HT-29 (cell line): ENCODE results near the gene THAP2. TPM values are rescaled to one million over a fixed set of nuclear protein-coding genes. Genes with fewer than 3 reads are reported as not detected.

Experiments used
- DNase-seq: peaks from one replicate; pipeline ENCODE4 v3.0.0-alpha.2; 2015; ENCODE audit warnings: low spot score
- total RNA-seq: library from RNA; depleted of rRNA; stranded (reverse); fragments of >200 nt; shearing (Covaris generic); gene quantifications from 2 replicates; pipeline ENCODE4 v1.2.3, GENCODE V29; 2014; rRNA removed

THAP2 gene
- 0.29 and 0.36 TPM in 2 replicates for total RNA-seq

GRCh38 chr12:71663561-71664410 is at the start of gene THAP2, which contains the start of gene ZFC3H1:
THAP2 (plus strand) TSS chr12:71664301; CDS start chr12:71664510, 209 bp downstream.
ZFC3H1 (minus strand) TSS chr12:71663848; CDS start chr12:71663610, 238 bp downstream.
- DNase-seq: peak; percentile 98

- DNase-seq: no peak
These were observed 42.2 kb upstream of the THAP2 start for GRCh38 chr12:71621938-71622337.

DNA sequence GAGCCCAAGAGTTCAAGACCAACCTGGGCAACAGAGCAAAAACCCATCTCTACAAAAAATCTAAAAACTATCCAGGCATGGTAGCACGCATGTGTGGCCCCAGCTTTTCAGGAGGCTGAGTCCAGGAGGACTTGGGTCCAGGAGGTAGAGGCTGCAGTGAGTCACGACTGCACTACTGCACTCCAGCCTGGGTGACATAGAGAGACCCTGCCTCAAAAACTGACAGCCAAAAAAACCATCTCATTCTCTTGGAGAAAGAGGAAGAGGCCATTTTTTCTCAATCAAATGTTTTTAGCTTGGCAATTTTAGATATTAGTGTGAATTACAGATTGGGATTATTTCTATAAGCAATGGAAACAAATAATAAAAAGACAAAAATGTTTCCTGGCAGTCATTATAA is 38.6 kb upstream of the THAP2 start:
- DNase-seq: no peak

DNA sequence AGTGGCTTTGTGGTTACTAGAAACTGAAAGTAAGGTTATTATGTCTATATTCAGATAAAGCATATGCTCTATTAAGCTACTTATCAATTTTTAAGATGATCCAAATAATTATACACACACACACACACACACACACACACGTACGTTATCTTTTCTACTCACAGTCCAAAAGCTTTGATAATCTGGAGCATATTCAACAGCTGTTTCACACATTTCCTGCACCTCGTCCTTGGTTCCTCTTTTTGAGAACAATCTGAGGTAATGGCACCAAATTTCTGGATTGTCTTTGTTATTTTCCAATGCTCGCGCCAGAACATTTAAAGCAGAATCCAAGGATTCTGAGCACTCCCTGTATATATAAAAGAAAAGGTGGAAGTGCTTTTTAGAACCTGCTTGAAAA is 38.0 kb upstream of the THAP2 start:
- no peak for DNase-seq

GRCh38 chr12:71626768-71627167 is 37.3 kb upstream of the THAP2 start:
- no peak for DNase-seq

- DNase-seq: peak; percentile 37
These were observed 36.6 kb upstream of the THAP2 start for GRCh38 chr12:71627438-71628002.

GRCh38 chr12:71636704-71637115 is 27.4 kb upstream of the THAP2 start:
- DNase-seq: peak; percentile 79

DNA sequence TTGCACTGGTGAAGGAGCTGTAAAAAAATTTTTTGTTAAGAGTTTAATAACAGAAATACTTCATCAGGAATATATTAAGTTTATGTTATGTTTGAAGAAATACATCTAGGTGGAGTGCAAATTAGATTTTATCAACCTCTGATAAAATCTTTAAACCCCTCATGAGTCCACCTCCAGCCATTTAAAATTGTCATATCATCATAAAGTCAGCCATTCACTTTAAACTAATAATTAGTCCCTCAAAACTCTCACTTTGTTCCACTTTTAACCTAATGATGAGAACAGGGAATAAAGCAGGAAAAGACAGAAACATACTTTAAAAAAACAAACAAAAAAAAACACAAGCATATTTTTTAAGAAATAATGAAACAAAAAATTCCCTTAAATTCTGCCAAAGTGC is 25.6 kb upstream of the THAP2 start:
- no peak for DNase-seq

DNA sequence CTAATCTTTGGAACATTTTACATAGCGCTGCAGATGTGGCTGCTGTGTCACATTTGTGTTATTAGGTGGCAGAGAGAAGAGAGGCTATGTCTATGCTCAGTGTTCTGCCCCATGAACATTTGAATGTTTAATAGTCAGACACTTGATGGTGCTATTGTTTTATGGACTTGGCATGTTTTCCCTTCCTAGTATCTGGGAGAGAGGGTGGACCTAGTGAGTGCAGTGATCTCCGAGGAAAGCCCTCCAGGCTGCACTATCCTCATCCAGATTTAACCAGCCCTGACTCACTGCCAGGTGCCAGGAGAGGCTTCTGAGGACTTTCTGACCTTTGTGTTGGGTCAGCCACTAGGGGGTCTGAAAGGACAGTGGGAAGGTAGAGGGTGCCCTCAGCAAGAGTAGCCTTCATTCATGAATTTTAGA is 24.8 kb upstream of the THAP2 start:
- no peak for DNase-seq

DNA sequence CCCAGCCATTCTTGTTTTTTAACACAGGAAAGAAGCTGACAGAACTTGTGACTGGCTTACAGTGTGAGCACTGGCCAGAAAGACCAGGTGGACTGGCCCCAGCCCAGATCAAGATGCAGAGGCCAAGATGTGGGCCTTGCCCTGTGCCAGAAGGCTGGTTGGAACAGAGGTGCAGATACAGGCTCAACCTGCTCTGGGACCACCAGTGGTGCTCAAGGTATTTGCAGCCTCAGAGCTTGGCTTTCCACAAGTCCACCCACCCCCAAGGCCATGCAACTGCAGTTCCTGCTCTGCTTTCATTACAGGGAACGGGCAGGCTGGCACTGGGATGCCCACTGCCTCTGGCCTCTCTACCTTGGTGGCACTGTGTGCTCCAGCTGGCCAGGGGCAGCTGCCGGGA is 23.8 kb upstream of the THAP2 start:
- no peak for DNase-seq

GRCh38 chr12:71641390-71641789 is 22.7 kb upstream of the THAP2 start:
- DNase-seq: no peak

DNA sequence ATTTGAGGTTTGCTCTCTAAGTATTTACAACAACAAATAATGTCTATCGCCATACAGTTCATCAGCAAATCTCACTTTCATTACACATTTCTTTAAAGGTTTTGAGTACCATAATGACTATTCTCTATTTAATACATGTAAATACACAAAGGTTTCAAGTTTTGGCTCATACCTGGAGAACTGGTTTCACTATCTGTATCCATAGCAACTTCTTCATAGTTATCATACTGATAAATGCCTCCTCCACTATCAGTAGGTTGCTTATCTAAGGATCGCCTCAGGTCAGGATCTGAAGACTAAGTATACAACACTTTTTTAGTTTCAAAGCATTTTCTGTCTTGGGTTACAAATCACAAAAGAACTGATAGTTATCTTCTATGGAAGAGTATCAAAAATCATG is 21.8 kb upstream of the THAP2 start:
- DNase-seq: no peak

GRCh38 chr12:71645268-71645667 is 18.8 kb upstream of the THAP2 start:
- DNase-seq: no peak

GRCh38 chr12:71646512-71646911 is 17.6 kb upstream of the THAP2 start:
- DNase-seq: no peak

DNA sequence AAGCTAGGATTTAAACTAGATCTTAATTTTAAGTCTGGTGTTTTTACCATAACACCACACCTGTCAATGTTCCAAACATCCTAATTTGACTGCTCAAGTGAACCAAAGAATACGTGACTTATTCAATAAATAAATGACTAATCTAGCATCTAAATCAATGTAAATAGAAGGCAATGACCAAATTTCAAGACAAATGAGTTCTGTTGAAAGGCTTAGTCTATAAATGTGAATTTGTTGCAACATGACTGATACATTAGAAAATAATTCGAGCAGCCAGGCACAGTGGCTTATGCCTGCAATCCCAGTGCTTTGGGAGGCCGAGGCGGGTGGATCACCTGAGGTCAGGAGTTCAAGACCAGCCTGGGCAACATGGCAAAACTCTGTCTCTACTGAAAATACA is 15.6 kb upstream of the THAP2 start:
- DNase-seq: no peak

DNA sequence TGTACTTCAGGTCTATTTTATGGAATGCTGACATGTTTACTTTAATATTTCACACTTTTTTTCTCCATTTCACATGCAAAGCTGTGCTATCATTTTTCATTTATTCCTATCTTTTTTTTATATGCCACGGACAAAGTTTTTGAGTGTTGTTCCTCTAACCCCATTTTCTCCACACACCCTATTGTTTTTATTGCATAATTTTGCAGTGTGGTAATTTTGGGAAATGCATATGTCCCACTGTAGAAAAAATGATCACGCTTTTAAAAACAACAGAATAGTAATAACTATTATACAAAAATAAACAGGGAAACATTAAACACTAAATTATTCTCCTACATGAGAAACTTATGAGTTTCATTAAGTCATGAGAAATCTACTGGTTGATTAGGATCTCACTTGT is 14.7 kb upstream of the THAP2 start:
- no peak for DNase-seq

- DNase-seq: no peak
These were observed 11.4 kb upstream of the THAP2 start for GRCh38 chr12:71652656-71653055.

DNA sequence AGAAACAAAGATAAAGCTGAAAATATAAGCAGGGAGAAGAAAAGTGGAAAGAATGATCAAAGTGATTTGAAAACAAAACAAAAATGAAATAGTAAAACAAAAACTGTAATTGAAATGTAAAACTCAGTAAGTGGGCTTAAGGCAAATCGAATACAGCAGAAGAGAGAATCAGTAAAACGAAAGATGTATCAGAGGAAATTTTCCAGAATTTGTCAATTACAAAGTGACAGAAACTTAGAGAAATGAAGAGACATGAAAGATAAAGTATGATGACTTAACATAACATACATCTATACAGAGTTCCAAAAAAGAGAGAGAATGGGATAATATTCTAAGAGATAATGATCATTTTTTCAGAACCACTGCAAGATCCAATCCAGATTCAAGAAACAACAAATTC is 11.0 kb upstream of the THAP2 start:
- DNase-seq: no peak

DNA sequence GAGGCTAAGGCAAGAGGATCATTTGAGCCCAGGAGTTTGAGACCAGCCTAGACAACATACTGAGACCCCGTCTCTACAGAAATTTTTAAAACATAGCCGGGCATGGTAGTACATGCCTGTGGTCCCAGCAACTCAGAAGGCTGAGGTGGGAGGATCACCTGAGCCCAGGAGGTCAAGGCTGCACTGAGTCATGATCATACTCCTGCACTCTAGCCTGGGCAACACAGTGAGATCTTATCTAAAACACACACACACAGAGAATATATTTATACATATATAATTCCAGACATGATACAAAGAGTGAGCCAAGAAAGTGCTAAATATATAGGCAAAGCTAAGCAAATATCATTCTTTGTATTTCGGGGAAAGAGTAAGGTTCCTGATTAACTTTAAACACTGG is 9.9 kb upstream of the THAP2 start:
- no peak for DNase-seq

DNA sequence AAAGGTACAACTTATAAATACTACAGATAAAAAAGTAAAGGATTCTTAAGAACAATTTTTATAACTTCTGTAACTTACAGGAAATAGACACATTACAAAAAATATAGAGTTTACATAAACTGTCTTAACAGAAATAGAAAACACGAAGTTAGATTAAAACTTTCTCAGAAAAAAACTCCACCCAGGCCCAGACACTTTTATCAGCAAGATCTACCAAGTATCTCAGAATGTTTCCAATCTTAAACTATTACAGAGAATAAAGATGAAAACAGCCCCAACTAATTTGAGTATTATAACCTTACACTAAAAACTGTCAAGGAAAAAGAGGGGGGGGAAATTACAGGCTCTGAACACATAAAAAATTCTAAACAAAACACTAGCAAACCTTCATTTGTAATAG is 8.6 kb upstream of the THAP2 start:
- no peak for DNase-seq

GRCh38 chr12:71655907-71656306 is 8.2 kb upstream of the THAP2 start:
- no peak for DNase-seq

DNA sequence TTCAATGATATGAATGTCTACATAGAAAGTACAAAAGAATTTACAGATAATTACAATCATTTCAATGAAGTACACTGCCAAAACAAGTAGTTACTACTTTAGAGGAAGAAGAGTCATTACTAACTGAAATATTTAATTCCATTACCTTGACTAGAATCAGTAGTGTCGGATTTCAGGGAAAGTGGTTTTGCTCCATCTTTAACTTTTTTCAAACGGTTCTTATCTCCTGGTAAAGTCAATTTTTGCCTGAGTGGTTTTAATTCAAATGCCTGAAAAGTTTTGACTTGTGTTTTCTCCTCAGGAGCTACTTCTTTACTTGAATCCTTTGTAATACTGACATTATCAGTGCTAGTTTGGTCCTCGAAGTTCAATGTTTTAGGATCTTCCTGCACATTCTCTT is 7.4 kb upstream of the THAP2 start:
- no peak for DNase-seq

- no peak for DNase-seq
These were observed 2.0 kb upstream of the THAP2 start for GRCh38 chr12:71661977-71662530.
